GM12865 (cell line): ENCODE results near the gene B9D2.
"Not testable (repeated sequence)": the region's sequence is repeated elsewhere in the genome, so short reads cannot be mapped to it uniquely, and the experiment has no call there.

Experiments used
- DNase-seq: peaks from one replicate; pipeline ENCODE4 v3.0.0; 2010; ENCODE audit warnings: low read depth
- H3K4me3 ChIP-seq: 2 replicates; pipeline ENCODE4 v1.5.1; 2011; ENCODE audit warnings: mild to moderate bottlenecking, low read depth, low read length, control low read depth
- TF ChIP-seq, protein P1 (sequence below): IDR thresholded peaks from 2 replicates; pipeline ENCODE4 v1.5.1; 2011; ENCODE audit warnings: low read length, control low read depth, low read depth, inconsistent platforms; ENCODE audit not compliant: insufficient read depth; ENCODE audit errors: missing control alignments

The B9D2 gene

DNA sequence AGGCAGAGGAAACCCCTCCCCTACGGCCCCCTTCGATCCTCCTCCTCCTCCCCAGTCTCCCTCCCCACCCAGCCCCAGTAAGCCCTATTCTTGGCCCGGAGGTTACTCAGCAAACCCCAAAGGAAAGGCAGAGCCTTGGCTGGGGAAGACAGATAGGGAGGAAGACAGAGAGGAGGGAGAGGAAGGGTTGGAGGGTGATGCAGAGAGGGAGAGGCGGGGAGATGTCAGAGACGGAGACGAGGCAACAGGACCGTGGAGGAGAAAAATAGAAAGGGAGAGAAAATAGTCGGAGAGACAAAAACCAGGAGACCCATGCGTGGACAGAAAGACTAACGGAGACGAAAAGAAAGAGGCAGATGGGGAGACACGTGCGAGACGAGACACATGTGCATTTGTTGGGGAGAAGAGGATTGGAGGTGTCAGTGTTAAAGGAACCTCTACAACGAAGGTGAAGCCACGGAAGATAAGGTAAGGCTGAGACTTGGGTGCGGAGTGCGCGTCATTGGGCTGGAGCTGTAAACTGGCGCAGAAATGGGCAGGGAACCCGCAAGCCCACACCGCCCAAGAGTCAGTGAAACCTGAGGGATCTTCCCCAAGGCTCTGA, 13.1 kb downstream of the B9D2 start:
- TF ChIP-seq, protein P1, sequence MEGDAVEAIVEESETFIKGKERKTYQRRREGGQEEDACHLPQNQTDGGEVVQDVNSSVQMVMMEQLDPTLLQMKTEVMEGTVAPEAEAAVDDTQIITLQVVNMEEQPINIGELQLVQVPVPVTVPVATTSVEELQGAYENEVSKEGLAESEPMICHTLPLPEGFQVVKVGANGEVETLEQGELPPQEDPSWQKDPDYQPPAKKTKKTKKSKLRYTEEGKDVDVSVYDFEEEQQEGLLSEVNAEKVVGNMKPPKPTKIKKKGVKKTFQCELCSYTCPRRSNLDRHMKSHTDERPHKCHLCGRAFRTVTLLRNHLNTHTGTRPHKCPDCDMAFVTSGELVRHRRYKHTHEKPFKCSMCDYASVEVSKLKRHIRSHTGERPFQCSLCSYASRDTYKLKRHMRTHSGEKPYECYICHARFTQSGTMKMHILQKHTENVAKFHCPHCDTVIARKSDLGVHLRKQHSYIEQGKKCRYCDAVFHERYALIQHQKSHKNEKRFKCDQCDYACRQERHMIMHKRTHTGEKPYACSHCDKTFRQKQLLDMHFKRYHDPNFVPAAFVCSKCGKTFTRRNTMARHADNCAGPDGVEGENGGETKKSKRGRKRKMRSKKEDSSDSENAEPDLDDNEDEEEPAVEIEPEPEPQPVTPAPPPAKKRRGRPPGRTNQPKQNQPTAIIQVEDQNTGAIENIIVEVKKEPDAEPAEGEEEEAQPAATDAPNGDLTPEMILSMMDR: no peak
- no peak for DNase-seq
- H3K4me3 ChIP-seq: peak overlapping the region; percentile 96

DNA sequence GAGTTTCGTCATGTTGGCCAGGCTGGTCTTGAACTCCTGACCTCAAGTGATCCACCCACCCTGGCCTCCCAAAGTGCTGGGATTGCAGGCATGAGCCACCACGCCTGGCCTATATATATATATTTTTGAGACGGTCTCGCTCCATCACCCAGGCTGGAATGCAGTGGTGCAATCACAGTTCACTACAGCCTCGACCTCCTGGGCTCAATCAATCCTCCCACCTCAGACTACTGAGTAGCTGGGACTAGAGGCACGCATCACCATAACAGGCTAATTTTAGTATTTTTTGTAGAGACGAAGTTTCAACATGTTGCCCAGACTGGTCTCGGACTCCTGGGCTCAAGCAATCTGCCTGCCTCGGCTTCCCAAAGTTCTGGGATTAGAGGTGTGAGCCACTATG, 17.0 kb downstream of the B9D2 start:
- not testable (repeated sequence) for DNase-seq, H3K4me3 ChIP-seq

DNA sequence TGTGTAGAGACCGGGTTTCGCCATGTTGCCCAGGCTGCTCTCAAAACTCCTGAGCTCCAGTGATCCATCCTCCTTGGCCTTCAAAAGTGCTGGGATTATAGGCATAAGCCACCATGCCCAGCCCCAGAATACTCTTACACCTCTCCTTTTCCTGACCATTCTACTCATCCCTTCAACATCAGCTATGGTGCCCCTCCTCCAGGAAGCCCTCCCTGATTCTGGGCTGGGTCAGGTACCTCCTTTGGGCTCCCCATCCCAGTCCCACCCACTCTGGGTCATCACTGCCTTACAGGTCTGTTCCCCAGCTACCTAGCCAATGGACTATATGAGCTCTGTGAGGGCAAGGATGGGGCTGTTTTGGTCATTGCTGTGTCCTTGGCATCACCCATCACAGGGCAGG, 19.8 kb downstream of the B9D2 start:
- TF ChIP-seq, protein P1: no peak
- H3K4me3 ChIP-seq: no peak overlapping the region
- DNase-seq: no peak

DNA sequence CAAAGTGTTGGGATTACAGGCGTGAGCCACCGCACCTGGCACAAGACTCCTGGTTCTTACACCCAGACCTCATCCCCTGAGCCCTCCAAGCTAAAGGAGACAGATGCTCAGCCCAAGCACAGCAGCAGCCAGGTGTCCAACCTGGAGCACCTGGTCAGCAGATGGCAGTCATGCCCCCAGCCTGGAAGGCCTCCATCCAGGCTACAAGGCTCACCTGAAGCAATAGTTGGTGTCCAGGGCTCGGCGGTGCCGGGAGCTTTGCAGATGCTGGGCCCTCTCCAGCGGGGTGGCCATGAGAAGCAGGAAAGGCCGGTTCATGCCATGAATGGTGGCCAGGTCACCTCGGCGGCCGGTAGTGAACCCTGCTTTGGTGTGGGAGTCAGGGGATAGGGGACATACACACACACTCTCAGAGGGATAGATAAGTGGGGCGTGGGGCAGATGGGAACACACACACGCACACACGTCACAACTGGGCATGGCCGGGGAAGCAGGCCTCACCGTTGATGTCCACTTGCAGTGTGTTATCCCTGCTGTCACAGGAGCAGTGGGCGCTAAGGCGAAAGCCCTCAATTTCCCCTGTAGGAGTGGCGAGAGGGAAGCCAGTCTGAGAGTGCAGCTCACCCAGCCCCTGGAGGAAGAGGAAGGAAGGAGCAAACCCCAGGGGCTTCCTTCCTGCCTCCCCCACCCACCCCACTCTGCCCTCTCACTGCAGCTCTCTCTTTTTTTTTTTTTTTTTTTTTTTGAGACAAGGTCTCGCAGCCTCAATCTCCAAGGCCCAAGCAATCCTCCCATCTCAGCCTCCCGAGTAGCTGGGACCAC, 22.1 kb downstream of the B9D2 start:
- H3K4me3 ChIP-seq: no peak overlapping the region
- TF ChIP-seq, protein P1: no peak
- no peak for DNase-seq

DNA sequence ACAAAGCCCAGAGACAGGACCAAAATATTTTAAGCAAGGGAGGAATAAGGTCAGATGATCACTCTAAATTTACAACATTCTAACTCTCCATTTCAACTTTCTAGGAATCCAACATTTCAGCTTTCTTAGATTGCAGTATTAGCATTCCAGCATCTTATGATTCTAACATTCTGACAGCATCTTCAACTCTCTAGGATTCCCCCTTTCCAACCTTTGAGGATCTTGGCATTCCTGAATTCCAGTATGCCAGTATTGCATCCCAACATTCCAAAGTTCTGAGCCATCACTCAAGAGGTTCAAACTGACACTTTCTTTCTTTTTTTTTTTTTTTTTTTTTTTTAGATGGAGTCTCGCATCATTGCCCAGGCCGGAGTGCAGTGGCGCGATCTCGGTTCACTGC, 24.0 kb downstream of the B9D2 start:
- DNase-seq: no peak
- TF ChIP-seq, protein P1: no peak
- no peak overlapping the region for H3K4me3 ChIP-seq

DNA sequence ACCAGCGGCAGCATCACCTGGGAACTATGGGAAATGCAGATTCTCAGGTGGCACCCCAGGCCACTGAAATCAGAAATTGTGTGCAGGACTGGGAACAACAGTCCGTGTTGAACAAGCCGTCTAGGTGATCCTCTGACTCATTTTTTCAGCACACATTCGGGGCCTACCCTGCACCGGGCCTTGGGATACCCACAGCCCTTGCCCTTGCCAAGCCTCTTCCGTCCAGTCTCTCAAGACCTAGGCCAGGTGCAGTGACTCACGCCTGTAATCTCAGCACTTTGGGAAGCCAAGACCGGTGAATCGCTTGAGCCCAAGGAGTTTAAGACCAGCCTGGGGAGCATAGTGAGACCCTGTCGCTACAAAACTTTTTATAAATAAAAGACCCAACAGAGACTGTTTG, 28.5 kb downstream of the B9D2 start:
- TF ChIP-seq, protein P1: no peak
- H3K4me3 ChIP-seq: no peak overlapping the region
- no peak for DNase-seq

DNA sequence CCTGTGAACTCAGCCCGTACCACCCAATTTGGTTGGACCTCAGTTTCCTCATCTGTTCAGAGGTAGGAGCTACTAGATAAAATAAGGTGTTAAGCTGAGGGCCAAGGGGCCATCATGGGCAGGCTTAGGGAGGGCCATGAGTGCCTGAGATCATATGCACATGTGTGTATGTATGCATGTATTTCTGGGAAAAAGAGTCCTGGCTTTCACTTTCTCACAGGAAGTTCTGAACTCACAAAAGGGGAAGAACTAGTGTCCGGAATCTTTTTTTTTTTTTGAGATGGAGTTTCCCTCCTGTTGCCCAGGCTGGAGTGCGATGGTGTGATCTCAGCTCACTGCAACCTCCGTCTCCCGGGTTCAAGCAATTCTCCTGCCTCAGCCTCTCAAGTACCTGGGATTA, 29.2 kb downstream of the B9D2 start:
- DNase-seq: peak; percentile 53
- H3K4me3 ChIP-seq: no peak overlapping the region
- TF ChIP-seq, protein P1: no peak
